Transverse colon (tissue), 4 donors: ENCODE data around the gene STAT5B. TPM values are rescaled to one million over a fixed set of nuclear protein-coding genes. Genes with fewer than 3 reads are reported as not detected.
A peak's percentile ranks its signal among the peaks of the same experiment; 100 is the strongest.

Experiments
- DNase-seq: peaks from one replicate; pipeline ENCODE4 v3.0.0-alpha.2; 2019
- H3K27ac ChIP-seq, 4 donors: fragments of 200-600 bp; sonication (generic); 2 replicates each; pipeline ENCODE4 v1.5.1; 2016 to 2018; ENCODE audit warnings: inconsistent platforms in 4 of 4
- H3K27me3 ChIP-seq: fragments of 200-600 bp; sonication (generic); 2 replicates; pipeline ENCODE4 v1.5.1; 2017; ENCODE audit warnings: inconsistent platforms
- H3K36me3 ChIP-seq, 4 donors: fragments of 200-600 bp; sonication (generic); 2 replicates each; pipeline ENCODE4 v1.5.1; 2017 to 2019; ENCODE audit warnings: inconsistent platforms in 4 of 4
- H3K4me1 ChIP-seq, 4 donors: fragments of 200-600 bp; sonication (generic); 2 replicates each; pipeline ENCODE4 v1.5.1; 2017 to 2020; ENCODE audit warnings: inconsistent platforms in 4 of 4
- H3K4me3 ChIP-seq, 4 donors: fragments of 200-600 bp; sonication (generic); 1 replicate in 1 of 4; 2 replicates in 3 of 4; pipeline versions ENCODE4 v1.5.1 to v1.6.1; 2017 to 2019; ENCODE audit warnings: inconsistent platforms in 4 of 4
- H3K9me3 ChIP-seq, 2 donors: fragments of 200-600 bp; sonication (generic); 2 replicates each; pipeline ENCODE4 v1.5.1; 2017 to 2019; ENCODE audit warnings: inconsistent platforms in 2 of 2
- EP300 ChIP-seq: sonication (generic); formaldehyde crosslinking; IDR thresholded peaks from one replicate; pipeline ENCODE4 v1.6.1; 2017; ENCODE audit warnings: antibody characterized with exemption, low read depth
- POLR2A ChIP-seq: fragments of 450-650 bp; IDR thresholded peaks from one replicate; pipeline ENCODE4 v1.6.1; 2016; ENCODE audit warnings: antibody characterized with exemption, mild to moderate bottlenecking, moderate library complexity
- POLR2AphosphoS5 ChIP-seq, 3 donors: sonication (generic); formaldehyde crosslinking; IDR thresholded peaks; one replicate each; pipeline ENCODE4 v1.6.1; 2016; ENCODE audit warnings: antibody characterized with exemption in 3 of 3
- WGBS, 2 donors: methylation state at CpG; one replicate each; pipeline ENCODE4 v1.1.5; 2018; ENCODE audit warnings: low coverage in 1 of 2; 5-methylcytosine and 5-hydroxymethylcytosine counted together
- in situ Hi-C, 4 donors: fragments of 200-750 bp; cut with MboI; loops; one replicate each; pipeline versions ENCODE4 v1.15.0 to v1.15.1; 2017; ENCODE audit warnings: low sequenced_read_pairs in 3 of 4, low pct_ligation_motif_present in 1 of 4, low pct_unique_long_range_greater_than_20kb in 1 of 4
- intact Hi-C: fragments of 100-400 bp; cut with DNase I; formaldehyde crosslinking; loops from one replicate; pipeline ENCODE4 v1.15.1; 2023; ENCODE audit warnings: low total_unique reads
- total RNA-seq, 4 donors: library from RNA; depleted of rRNA; stranded (reverse); fragments of >200 nt; gene quantifications; one replicate each; pipeline ENCODE4 v1.1.0, GENCODE V29; 2016
- TF ChIP-seq, protein P1 (sequence below), 5 experiments: fragments of 200-600 bp in 3 of 5; fragments of 450-650 bp in 2 of 5; sonication (generic) in 3 of 5; IDR thresholded peaks; 1 replicate in 2 of 5; 2 replicates in 3 of 5; pipeline ENCODE4 v1.5.1; 2016 to 2017; ENCODE audit warnings: antibody characterized with exemption in 5 of 5, inconsistent platforms in 3 of 5, mild to moderate bottlenecking in 2 of 5, moderate library complexity in 1 of 5

Gene STAT5B
- total RNA-seq, 4 donors from 2014 or later: 51.3 to 151 (median 79.1) TPM

DNA sequence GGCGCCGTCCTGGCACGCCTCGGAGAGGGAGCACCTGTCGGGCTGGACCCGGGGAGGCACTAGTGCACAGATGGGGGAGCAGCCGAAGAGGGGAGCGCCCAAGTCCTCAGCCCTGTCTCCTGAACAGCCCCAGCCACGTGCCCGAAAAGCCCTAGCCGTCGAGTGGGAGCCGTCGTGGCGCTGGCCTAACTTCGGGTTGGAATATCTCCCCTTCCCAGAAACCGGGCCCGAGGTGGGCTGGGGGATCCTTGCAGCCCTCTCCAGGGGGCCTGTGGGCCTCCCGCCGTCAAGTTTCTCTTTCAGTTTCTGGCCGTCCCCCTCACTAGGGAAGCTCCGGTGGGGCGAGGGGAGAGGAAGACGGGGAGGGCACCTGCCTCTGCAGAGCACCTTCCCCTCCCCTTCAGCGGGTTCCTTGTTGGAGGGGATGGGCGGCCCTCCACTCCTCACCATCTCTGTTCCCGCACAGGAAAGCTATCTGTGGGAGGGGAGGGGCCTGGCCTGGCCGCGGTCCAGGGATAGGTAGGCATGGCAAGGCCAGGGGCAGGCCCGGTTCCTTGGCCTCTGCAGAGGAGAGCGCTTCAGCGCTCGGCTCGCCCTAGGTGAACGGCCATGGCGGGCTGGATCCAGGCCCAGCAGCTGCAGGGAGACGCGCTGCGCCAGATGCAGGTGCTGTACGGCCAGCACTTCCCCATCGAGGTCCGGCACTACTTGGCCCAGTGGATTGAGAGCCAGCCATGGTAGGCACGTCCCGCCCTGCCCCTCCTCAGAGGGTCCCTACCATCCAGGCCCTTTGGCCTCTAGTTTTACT, 12.8 kb upstream of the STAT5B start:
- 0 to 21% methylated on average over 1 to 33 of the region's 44 CpGs for WGBS, 2 donors
- Histone ChIP-seq H3K4me1 (peaks cover 7 to 38% (median 27%) of the 10 kb centered on the region in 4 donors), H3K27ac (peak overlapping the region; percentile 85 to 89 (median 88)), H3K36me3 (no peaks in the 10 kb centered on the region), H3K27me3 (no peaks in the 10 kb centered on the region), H3K4me3 (peak overlapping the region; percentile 31 to 71 (median 48)), H3K9me3 (no peaks in the 10 kb centered on the region)
- TF ChIP-seq POLR2AphosphoS5 (IDR thresholded peaks at IDR 0.05) (no peak), POLR2A (no peak)
- DNase-seq: peak; percentile 68
- in situ Hi-C loops: no loop called here
- intact Hi-C loops: no loop called here

DNA sequence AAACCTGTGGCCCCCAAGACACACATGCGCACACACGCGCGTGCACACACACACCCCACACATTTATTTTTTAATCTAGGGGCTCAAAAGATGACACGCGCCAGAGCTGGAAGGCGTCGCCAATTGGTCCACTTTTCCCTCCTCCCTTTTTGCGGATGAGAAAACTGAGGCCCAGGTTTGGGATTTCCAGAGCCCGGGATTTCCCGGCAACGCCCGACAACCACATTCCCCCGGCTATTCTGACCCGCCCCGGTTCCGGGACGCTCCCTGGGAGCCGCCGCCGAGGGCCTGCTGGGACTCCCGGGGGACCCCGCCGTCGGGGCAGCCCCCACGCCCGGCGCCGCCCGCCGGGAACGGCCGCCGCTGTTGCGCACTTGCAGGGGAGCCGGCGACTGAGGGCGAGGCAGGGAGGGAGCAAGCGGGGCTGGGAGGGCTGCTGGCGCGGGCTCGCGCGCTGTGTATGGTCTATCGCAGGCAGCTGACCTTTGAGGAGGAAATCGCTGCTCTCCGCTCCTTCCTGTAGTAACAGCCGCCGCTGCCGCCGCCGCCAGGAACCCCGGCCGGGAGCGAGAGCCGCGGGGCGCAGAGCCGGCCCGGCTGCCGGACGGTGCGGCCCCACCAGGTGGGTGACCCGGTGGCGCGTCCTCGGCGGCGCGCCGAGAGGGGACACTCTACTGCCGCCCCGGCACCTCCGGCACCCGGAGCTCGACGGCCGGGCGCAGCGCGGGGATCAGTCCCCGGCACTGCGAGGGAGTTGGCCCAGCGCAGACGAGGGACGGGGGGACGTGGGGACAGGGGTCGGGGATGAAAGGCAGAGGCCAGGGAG, 12.0 kb upstream of the STAT5B start, which contains the start of gene STAT5A:
TSS of gene STAT5A (plus strand) at position 522 of the 826 bp plus-strand sequence. CDS start 914 bp downstream, outside the sequence.
- Histone ChIP-seq H3K36me3 (no peaks in the 10 kb centered on the region), H3K4me1 (peaks cover 7 to 38% (median 27%) of the 10 kb centered on the region in 4 donors), H3K27me3 (no peaks in the 10 kb centered on the region), H3K27ac (peak within 1 kb of the TSS; percentile 85 to 89 (median 88)), H3K4me3 (peak within 1 kb of the TSS; percentile 31 to 71 (median 48)), H3K9me3 (no peaks in the 10 kb centered on the region)
- intact Hi-C loops: no loop called here
- 0 to 12% methylated on average over 1 to 21 of the region's 88 CpGs for WGBS, 2 donors
- TF ChIP-seq POLR2A: peak; percentile 67
- peak; percentile 76 to 94 (median 86) for TF ChIP-seq POLR2AphosphoS5 (IDR thresholded peaks at IDR 0.05)
- TF ChIP-seq EP300: no peak
- TF ChIP-seq, protein P1, sequence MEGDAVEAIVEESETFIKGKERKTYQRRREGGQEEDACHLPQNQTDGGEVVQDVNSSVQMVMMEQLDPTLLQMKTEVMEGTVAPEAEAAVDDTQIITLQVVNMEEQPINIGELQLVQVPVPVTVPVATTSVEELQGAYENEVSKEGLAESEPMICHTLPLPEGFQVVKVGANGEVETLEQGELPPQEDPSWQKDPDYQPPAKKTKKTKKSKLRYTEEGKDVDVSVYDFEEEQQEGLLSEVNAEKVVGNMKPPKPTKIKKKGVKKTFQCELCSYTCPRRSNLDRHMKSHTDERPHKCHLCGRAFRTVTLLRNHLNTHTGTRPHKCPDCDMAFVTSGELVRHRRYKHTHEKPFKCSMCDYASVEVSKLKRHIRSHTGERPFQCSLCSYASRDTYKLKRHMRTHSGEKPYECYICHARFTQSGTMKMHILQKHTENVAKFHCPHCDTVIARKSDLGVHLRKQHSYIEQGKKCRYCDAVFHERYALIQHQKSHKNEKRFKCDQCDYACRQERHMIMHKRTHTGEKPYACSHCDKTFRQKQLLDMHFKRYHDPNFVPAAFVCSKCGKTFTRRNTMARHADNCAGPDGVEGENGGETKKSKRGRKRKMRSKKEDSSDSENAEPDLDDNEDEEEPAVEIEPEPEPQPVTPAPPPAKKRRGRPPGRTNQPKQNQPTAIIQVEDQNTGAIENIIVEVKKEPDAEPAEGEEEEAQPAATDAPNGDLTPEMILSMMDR (IDR thresholded peaks at IDR 0.05): no peak
- peak; percentile 92 for DNase-seq
- in situ Hi-C loops: no loop called here

DNA sequence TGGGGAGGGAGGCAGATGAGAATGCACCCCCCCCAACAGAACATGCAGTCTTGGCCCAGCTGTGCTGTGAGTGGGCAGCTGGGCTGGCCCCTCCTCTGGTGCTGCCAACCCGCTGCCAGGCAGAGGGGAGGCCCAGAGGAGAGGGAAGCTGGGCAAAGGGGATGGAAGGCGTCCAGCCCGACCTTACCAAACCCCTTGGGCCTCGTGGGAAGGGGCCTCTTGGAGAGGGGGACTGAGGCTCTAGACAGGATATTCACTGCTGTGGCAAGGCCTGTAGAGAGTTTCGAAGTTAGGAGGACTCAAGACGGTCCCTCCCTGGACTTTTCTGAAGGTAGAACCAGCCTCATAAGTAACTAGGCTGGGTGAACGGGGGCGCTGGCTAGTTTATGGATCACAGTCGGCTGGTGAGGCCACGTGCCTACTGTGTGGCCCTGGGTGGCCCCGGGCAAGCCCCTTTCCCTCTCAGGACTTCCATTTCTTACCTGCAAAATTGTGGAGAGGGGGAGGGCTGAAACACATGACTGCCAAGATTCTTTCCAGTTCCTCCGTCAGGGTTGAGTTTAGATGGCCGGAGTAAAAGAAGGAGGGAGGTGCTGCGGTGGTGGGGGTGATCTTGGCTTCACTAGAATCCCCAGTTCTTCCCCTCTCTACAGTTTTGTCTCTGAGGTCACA, 11.2 kb upstream of the STAT5B start:
- Histone ChIP-seq H3K4me1 (peaks cover 7 to 38% (median 27%) of the 10 kb centered on the region in 4 donors), H3K4me3 (peak overlapping the region; percentile 31 to 71 (median 48)), H3K36me3 (no peaks in the 10 kb centered on the region), H3K27ac (peak overlapping the region; percentile 85 to 89 (median 88)), H3K9me3 (no peaks in the 10 kb centered on the region), H3K27me3 (no peaks in the 10 kb centered on the region)
- TF ChIP-seq POLR2AphosphoS5 (IDR thresholded peaks at IDR 0.05): peak; percentile 17 to 44 (median 27)
- TF ChIP-seq, protein P1 (IDR thresholded peaks at IDR 0.05): no peak
- no peak for TF ChIP-seq EP300
- TF ChIP-seq POLR2A: peak; percentile 16
- in situ Hi-C loops: no loop called here
- 23 to 30% methylated on average over 2 to 14 of the region's 14 CpGs for WGBS, 2 donors
- DNase-seq: peak; percentile 56
- intact Hi-C loops: no loop called here

DNA sequence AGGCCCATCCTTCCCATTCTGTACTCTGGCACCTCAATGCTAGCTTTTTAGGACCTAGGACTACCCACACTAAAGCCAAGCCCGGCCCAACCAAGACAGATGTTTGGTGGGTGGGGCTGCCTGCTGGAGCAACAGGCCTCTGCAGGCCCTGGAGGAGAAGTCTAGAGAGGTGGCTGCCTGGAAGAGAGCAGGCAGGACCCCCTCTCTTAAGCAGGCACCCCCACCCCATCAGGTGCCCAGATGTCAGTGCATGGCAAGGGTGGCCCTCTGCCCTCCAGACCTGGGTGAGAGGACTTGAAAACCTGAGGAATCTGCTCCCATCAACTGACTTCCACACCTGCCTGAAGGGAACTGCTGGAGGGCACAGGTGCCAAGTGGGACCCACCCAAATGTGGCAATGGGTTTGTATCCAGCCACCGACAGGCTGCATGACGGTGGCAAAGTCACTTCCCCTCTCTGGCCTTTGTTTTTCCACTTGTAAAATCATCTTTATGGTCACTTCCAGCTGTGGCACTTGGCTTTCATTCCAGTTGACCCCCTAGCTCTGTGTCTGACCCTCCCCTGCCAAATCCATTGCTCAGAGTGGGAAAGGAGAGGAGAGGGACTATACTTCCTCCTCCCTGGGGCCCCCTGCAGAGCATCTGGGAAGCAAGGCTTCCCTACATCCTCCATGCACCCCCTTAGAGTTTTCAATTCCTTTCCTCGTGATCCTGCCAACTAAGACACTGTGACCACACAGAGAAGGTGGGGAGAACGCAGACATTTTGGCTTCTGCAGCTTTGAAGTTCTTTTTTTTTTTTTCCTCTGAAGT, 10.4 kb upstream of the STAT5B start:
- H3K4me3 ChIP-seq: peak overlapping the region in 1 of 4 donors; percentile 71
- intact Hi-C loops (no loop called here), in situ Hi-C loops (no loop called here)
- H3K36me3 ChIP-seq: no peaks in the 10 kb centered on the region
- WGBS, 2 donors: 32% methylated on average over 5 of the region's 5 CpGs; no CpG with 5 or more reads in 1 of the 2 donors
- H3K27me3 ChIP-seq: no peaks in the 10 kb centered on the region
- H3K9me3 ChIP-seq: no peaks in the 10 kb centered on the region
- H3K4me1 ChIP-seq: peaks cover 7 to 38% (median 27%) of the 10 kb centered on the region in 4 donors
- DNase-seq: peak; percentile 24
- TF ChIP-seq EP300 (no peak), POLR2A (no peak), POLR2AphosphoS5 (IDR thresholded peaks at IDR 0.05) (no peak)
- TF ChIP-seq, protein P1 (IDR thresholded peaks at IDR 0.05): no peak
- H3K27ac ChIP-seq: peak overlapping the region; percentile 85 to 89 (median 88)
